Hematopoietic multipotent progenitor cell treated with erythropoietin and hydrocortisone succinate and interleukin-3 and kit ligand, for 8 days (in vitro differentiated cells): Measurements from ENCODE around the gene PATE4.

Experiments
- DNase-seq: peaks from one replicate; pipeline ENCODE4 v3.0.0-alpha.2; 2015

PATE4 gene

GRCh38 chr11:125887373-125888324, 54.5 kb downstream of the PATE4 start, which contains the start of gene HYLS1:
Gene HYLS1, plus strand, starts transcription at chr11:125887668. Its CDS starts 11,701 bp downstream, at chr11:125899369.
- peak; percentile 91 for DNase-seq
